HepG2 (cell line): ENCODE measurements around the gene IPO13. TPM values are rescaled to one million over a fixed set of nuclear protein-coding genes. Genes with fewer than 3 reads are reported as not detected.

Experiments used
- ATAC-seq: fragments of 200-7000 bp; cut with Tn5 transposase; 3 replicates; pipeline ENCODE4 v1.9.1; 2020; ENCODE audit warnings: mild to moderate bottlenecking, moderate library complexity
- BruUV-seq: library from RNA; stranded (reverse); fragments of 400-500 nt; replicated peaks from 2 replicates; lab custom pipeline; 2021; lab: Mats Ljungman, UMichigan
- CTCF ChIA-PET: fragments of 300-600 bp; formaldehyde crosslinking; extraction: SDS; loops from one replicate; lab custom pipeline; 2021; ENCODE audit warnings: low total read pairs, inconsistent platforms, low intra/inter-chr PET ratio; lab: Yijun Ruan, JAX
- POLR2A ChIA-PET: fragments of 350-600 bp; sonication (Branson Sonifier 250); formaldehyde crosslinking; loops from one replicate; lab custom pipeline; 2020; ENCODE audit warnings: antibody characterized with exemption, inconsistent platforms; lab: Yijun Ruan, JAX
- DNase-seq: peaks from one replicate; pipeline ENCODE4 v3.0.0-alpha.2; 2015; ENCODE audit warnings: low spot score
- FAIRE-seq: peaks from 3 replicates; lab custom pipeline; 2011; peaks lifted over from hg19 to GRCh38; lab: Jason Lieb, UNC
- H2AFZ ChIP-seq: one replicate; pipeline ENCODE4 v1.6.1; 2011; ENCODE audit warnings: low read length, inconsistent platforms
- H3K27ac ChIP-seq: fragments of 300-600 bp; 3 replicates; pipeline ENCODE4 v1.8.0; 2011; ENCODE audit warnings: mixed run types, mild to moderate bottlenecking, mixed read lengths, low read length, inconsistent platforms; ENCODE audit not compliant: insufficient read depth; ENCODE audit errors: extremely low read length
- H3K27me3 ChIP-seq, 2 experiments: fragments of 200-600 bp in 1 of 2; 2 replicates in 1 of 2; 3 replicates in 1 of 2; pipeline versions ENCODE4 v1.6.0 to v1.8.0; 2011; ENCODE audit warnings: low read length in 2 of 2, mild to moderate bottlenecking in 2 of 2, moderate library complexity in 2 of 2, inconsistent platforms in 1 of 2; ENCODE audit not compliant: insufficient read depth in 2 of 2, control insufficient read depth in 1 of 2
- H3K36me3 ChIP-seq, 2 experiments: fragments of 200-600 bp in 1 of 2; replicated peaks in 1 of 2; 2 replicates in 1 of 2; 3 replicates in 1 of 2; pipeline versions ENCODE4 v1.5.1 to v1.8.0; 2011; ENCODE audit warnings: low read length in 2 of 2, inconsistent platforms in 1 of 2; ENCODE audit not compliant: insufficient read depth in 2 of 2, control insufficient read depth in 1 of 2
- H3K4me1 ChIP-seq: 2 replicates; pipeline ENCODE4 v1.5.1; 2012; ENCODE audit warnings: low read length, inconsistent platforms; ENCODE audit not compliant: insufficient read depth
- H3K4me2 ChIP-seq: 2 replicates; pipeline ENCODE4 v1.6.0; 2011; ENCODE audit warnings: low read depth, low read length, inconsistent platforms
- H3K4me3 ChIP-seq, 3 experiments: fragments of 200-600 bp in 1 of 3; sonication (generic), shearing (Covaris generic) in 1 of 3; replicated peaks in 1 of 3; 2 replicates each; pipeline ENCODE4 v1.5.1; 2011 to 2016; ENCODE audit warnings: low read length in 3 of 3, inconsistent platforms in 2 of 3, low read depth in 2 of 3, mild to moderate bottlenecking in 2 of 3, control low read depth in 1 of 3, mixed read lengths in 1 of 3; ENCODE audit not compliant: insufficient read depth in 1 of 3
- H3K79me2 ChIP-seq: one replicate; pipeline ENCODE4 v1.6.1; 2011; ENCODE audit warnings: low read length, inconsistent platforms; ENCODE audit not compliant: insufficient read depth
- H3K9ac ChIP-seq: 2 replicates; pipeline ENCODE4 v1.6.0; 2011; ENCODE audit warnings: mild to moderate bottlenecking, low read depth, low read length, inconsistent platforms; ENCODE audit not compliant: insufficient read depth
- H3K9me3 ChIP-seq: 2 replicates; pipeline ENCODE4 v1.5.1; 2012; ENCODE audit warnings: mild to moderate bottlenecking, low read length
- H4K20me1 ChIP-seq: 2 replicates; pipeline ENCODE4 v1.6.0; 2011; ENCODE audit warnings: inconsistent platforms, mild to moderate bottlenecking, low read length, moderate library complexity; ENCODE audit not compliant: insufficient read depth
- ASH2L ChIP-seq: fragments of 300-600, 200-600 bp; sonication (generic); IDR thresholded peaks from 2 replicates; pipeline ENCODE4 v1.7.0; 2017; ENCODE audit warnings: low read depth, mild to moderate bottlenecking, moderate library complexity, mixed read lengths, low read length; ENCODE audit not compliant: insufficient read length
- EEA1 ChIP-seq: sonication (generic); formaldehyde crosslinking; IDR thresholded peaks from 2 replicates; pipeline ENCODE4 v1.5.1; 2020; ENCODE audit warnings: mild to moderate bottlenecking, missing genetic modification reagents, borderline replicate concordance
- KDM2A ChIP-seq: sonication (generic); formaldehyde crosslinking; IDR thresholded peaks from 2 replicates; pipeline ENCODE4 v1.4.0; 2020; ENCODE audit warnings: low read depth, missing genetic modification reagents, borderline replicate concordance
- POLR2G ChIP-seq: fragments of 200-400 bp; formaldehyde crosslinking; IDR thresholded peaks from 2 replicates; pipeline ENCODE4 v1.6.1; 2018; ENCODE audit warnings: mild to moderate bottlenecking, low read depth, low read length, moderate library complexity
- ZBTB8A ChIP-seq: sonication (generic); formaldehyde crosslinking; IDR thresholded peaks from 2 replicates; pipeline ENCODE4 v1.4.0; 2020; ENCODE audit warnings: mild to moderate bottlenecking, low read depth, missing genetic modification reagents, borderline replicate concordance
- ZNF576 ChIP-seq: sonication (generic); formaldehyde crosslinking; IDR thresholded peaks from 2 replicates; pipeline ENCODE4 v1.4.0; 2020; ENCODE audit warnings: mild to moderate bottlenecking, missing genetic modification reagents
- ZNF687 ChIP-seq: sonication (generic); formaldehyde crosslinking; IDR thresholded peaks from 2 replicates; pipeline ENCODE4 v1.5.1; 2020; ENCODE audit warnings: mild to moderate bottlenecking, missing genetic modification reagents, moderate library complexity
- ZNF777 ChIP-seq: sonication (generic); formaldehyde crosslinking; IDR thresholded peaks from 2 replicates; pipeline ENCODE4 v1.4.0; 2020; ENCODE audit warnings: missing genetic modification reagents
- ZNF839 ChIP-seq: sonication (generic); formaldehyde crosslinking; IDR thresholded peaks from 2 replicates; pipeline ENCODE4 v1.4.0; 2020; ENCODE audit warnings: missing genetic modification reagents, mild to moderate bottlenecking, borderline replicate concordance
- ZNF883 ChIP-seq: sonication (generic); formaldehyde crosslinking; IDR thresholded peaks from 2 replicates; pipeline ENCODE4 v1.5.1; 2020; ENCODE audit warnings: mild to moderate bottlenecking, missing genetic modification reagents; ENCODE audit errors: not compliant biosample characterization
- ZSCAN21 ChIP-seq: sonication (generic); formaldehyde crosslinking; IDR thresholded peaks from 2 replicates; pipeline ENCODE4 v1.8.0; 2022; ENCODE audit warnings: mild to moderate bottlenecking, missing genetic modification reagents, moderate library complexity, borderline replicate concordance
- WGBS: methylation state at CpG from one replicate; pipeline ENCODE4 v1.1.6; 2017; ENCODE audit warnings: low lambda C conversion rate; 5-methylcytosine and 5-hydroxymethylcytosine counted together
- in situ Hi-C: cut with HindIII; loops from 2 replicates; pipeline ENCODE4 v1.10.0; 2017; ENCODE audit warnings: low pct_unique_long_range_greater_than_20kb; ENCODE audit not compliant: extremely low pct_ligation_motif_present
- intact Hi-C: fragments of 100-400 bp; cut with micrococcal nuclease; formaldehyde crosslinking; loops from one replicate; pipeline ENCODE4 v1.10.0; 2022; ENCODE audit not compliant: unreplicated experiment
- polyA plus RNA-seq, 8 experiments: library from polyadenylated mRNA; depleted of rRNA in 3 of 8; stranded (reverse) in 7 of 8; unstranded in 1 of 8; fragments of >200 nt; fragmentation: Illumina TruSeq in 4 of 8; extraction: Trizol in 4 of 8; gene quantifications; 2 replicates each; pipeline versions ENCODE4 v1.2.1 to v1.2.3, GENCODE V29; 2011 to 2016; ENCODE audit warnings: low read depth in 4 of 8, missing spikeins in 1 of 8, mixed read lengths in 1 of 8; ENCODE audit not compliant: insufficient read depth in 1 of 8
- total RNA-seq, 5 experiments: library from RNA; depleted of rRNA; stranded (reverse); fragments of >200 nt; fragmentation: Illumina TruSeq; extraction: Trizol; gene quantifications; 2 replicates each; pipeline ENCODE4 v1.2.3, GENCODE V29; 2016; ENCODE audit warnings: low read depth in 1 of 5

Gene IPO13
- total and polyA plus RNA-seq, 2 of the 13 experiments (the other 11 are each of a cell fraction or from before 2014, with no cell fraction given) = 12.9 to 15.6 TPM

- CTCF ChIA-PET = interaction anchor here (4.6 kb wide), 1 partner anchor 169 kb away, joined by 44 read pairs; no protein-coding TSS in a partner anchor
Measured at GRCh38 chr1:43932786-43933385, 13.9 kb upstream of the IPO13 start.

GRCh38 chr1:43933386-43934100, 13.2 kb upstream of the IPO13 start, which contains the start of gene ARTN:
TSS of gene ARTN (plus strand) at chr1:43933801. CDS start at chr1:43935657, 1,856 bp downstream.
- FAIRE-seq (no peak), ATAC-seq (peak; percentile 24), DNase-seq (no peak)
- H3K4me2 ChIP-seq = peak within 1 kb of the TSS; percentile 99
- H4K20me1 ChIP-seq = 0 out of 2 replicates have a peak, but pooled peaks cover 2% of the 10 kb centered on the region
- H3K9ac ChIP-seq = no peak within 1 kb of the TSS
- intact Hi-C loops (loop anchor here (1.0 to 10.0 kb wide), 3 partner anchors 101 to 404 kb away; partner anchors contain the start of gene SLC6A9), in situ Hi-C loops (loop anchor here (5.0 kb wide), 2 partner anchors 176 to 406 kb away; no protein-coding TSS in a partner anchor)
- H3K79me2 ChIP-seq = no peaks in the 10 kb centered on the region
- peaks cover 39% of the 10 kb centered on the region for H3K4me1 ChIP-seq
- no peak within 1 kb of the TSS for H2AFZ ChIP-seq
- POLR2A ChIA-PET = interaction anchor here (1.2 to 4.3 kb wide), 6 partner anchors 10 to 226 kb away, joined by 4 to 38 read pairs (median 6); partner anchors contain the start of genes IPO13, SLC6A9 and ST3GAL3
- 2% methylated on average over 21 of the region's 42 CpGs for WGBS
- no TSS peak for BruUV-seq
- no peaks in the 10 kb centered on the region; a peak in 1 of 5 replicates for H3K36me3 ChIP-seq
- CTCF ChIA-PET = interaction anchor here (4.6 kb wide), 1 partner anchor 170 kb away, joined by 44 read pairs; no protein-coding TSS in a partner anchor
- H3K4me3 ChIP-seq = peak within 1 kb of the TSS; percentile 39 to 84 (median 61)
- no peaks in the 10 kb centered on the region for H3K27me3 ChIP-seq
- no peak within 1 kb of the TSS for H3K27ac ChIP-seq
- H3K9me3 ChIP-seq = no peaks in the 10 kb centered on the region
- TF ChIP-seq ZSCAN21 (CRISPR knock-in tag) (peak; percentile 39; the same call in 1 of the 2 replicates), ZBTB8A (CRISPR knock-in tag) (no peak), ZNF576 (CRISPR knock-in tag) (no peak), ZNF687 (CRISPR knock-in tag) (peak; percentile 38), ZNF839 (CRISPR knock-in tag) (no peak), ZNF777 (CRISPR knock-in tag) (peak; percentile 58; the same call in 1 of the 2 replicates), EEA1 (CRISPR knock-in tag) (0 out of 2 replicates have a peak, but pooled peaks have one; percentile 51)

More at GRCh38 chr1:43932786-43933385, 13.9 kb upstream of the IPO13 start:
- Histone ChIP-seq H3K4me2 (peak overlapping the region; percentile 99), H3K4me3 (peak overlapping the region; percentile 39 to 84 (median 61); a peak in 4 of 6 replicates), H3K79me2 (no peaks in the 10 kb centered on the region), H3K4me1 (peaks cover 39% of the 10 kb centered on the region), H3K27me3 (no peaks in the 10 kb centered on the region), H2AFZ (no peak overlapping the region), H4K20me1 (0 out of 2 replicates have a peak, but pooled peaks cover 2% of the 10 kb centered on the region), H3K36me3 (no peaks in the 10 kb centered on the region; a peak in 1 of 5 replicates), H3K9me3 (no peaks in the 10 kb centered on the region), H3K27ac (no peak overlapping the region), H3K9ac (no peak overlapping the region)
- no peak for FAIRE-seq
- in situ Hi-C loops = loop anchor here (5.0 kb wide), 2 partner anchors 176 to 406 kb away; no protein-coding TSS in a partner anchor
- no peak for DNase-seq
- POLR2A ChIA-PET = interaction anchor here (2.7 kb wide), 1 partner anchor 99 kb away, joined by 9 read pairs; the partner anchor contains the start of gene SLC6A9
- ATAC-seq = no peak
- intact Hi-C loops = loop anchor here (10.0 kb wide), 1 partner anchor 102 kb away; the partner anchor contains the start of gene SLC6A9
- no TSS peak for BruUV-seq
- 60% methylated on average over 6 of the region's 8 CpGs for WGBS
- TF ChIP-seq ASH2L (no peak), POLR2G (0 out of 2 replicates have a peak, but pooled peaks have one; percentile 11), KDM2A (peak; percentile 17; the same call in 1 of the 2 replicates), ZNF883 (peak; percentile 5)
